Measurements from ENCODE around the gene MXD4. TPM values are rescaled to one million over a fixed set of nuclear protein-coding genes. Genes with fewer than 3 reads are reported as not detected.

MXD4 gene
- total RNA-seq, 2 experiments from 2014 or later, result 5.9 to 6.9 TPM

DNA sequence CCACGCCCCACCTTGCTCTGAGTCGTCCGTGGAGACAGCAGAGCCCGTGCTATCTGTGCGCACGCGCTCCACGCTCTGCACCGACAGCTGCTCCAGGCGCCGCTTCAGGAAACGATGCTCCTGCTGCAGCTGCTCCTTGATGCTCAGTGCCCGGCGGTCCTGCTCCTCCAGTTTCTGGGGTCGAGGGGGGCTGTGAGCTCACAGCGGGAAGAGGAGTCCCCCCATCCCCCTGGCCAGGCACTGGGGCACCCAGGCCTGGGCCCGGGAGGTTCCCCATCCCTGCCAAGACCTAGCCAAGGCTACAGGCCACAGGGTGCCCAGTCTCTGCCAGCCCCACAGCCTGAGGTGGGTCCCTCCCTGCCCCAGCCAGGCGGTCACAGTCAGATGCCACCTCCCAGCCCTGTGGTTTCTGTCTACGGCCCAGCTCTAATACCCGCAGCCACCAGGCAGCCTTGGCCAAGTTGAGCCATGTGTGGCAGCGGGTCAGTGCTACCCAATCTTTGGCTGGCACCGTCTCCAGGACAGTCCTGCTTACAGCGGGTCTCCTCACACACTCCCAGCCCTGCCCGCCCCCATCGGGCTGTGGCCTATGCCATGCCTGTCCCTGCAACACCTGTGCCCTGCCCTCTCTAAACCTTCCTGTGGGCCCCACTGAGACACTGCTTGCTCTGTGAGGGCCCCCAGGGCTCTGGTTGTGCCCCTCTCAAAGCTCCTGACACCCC lies 10.7 kb downstream of the MXD4 start:
- DNase-seq (peak; percentile 17), ATAC-seq (no peak)
- H3K9me3 Mint-ChIP-seq (ENCODE audit: insufficient read depth), result no peaks in the 10 kb centered on the region
- POLR2A ChIA-PET, result interaction anchor here (1.7 kb wide), 1 partner anchor 10 kb away, joined by 4 read pairs; no protein-coding TSS in a partner anchor
- CTCF ChIA-PET, result no interaction called here
- no peaks in the 10 kb centered on the region for H3K27me3 Mint-ChIP-seq (ENCODE audit: low read depth)
- no peak overlapping the region for H3K4me3 Mint-ChIP-seq
- H3K27ac Mint-ChIP-seq, result no peak overlapping the region
- H3K4me1 Mint-ChIP-seq (ENCODE audit: low read depth), result no peaks in the 10 kb centered on the region
- H3K36me3 Mint-ChIP-seq (ENCODE audit: low read depth), result no peaks in the 10 kb centered on the region

DNA sequence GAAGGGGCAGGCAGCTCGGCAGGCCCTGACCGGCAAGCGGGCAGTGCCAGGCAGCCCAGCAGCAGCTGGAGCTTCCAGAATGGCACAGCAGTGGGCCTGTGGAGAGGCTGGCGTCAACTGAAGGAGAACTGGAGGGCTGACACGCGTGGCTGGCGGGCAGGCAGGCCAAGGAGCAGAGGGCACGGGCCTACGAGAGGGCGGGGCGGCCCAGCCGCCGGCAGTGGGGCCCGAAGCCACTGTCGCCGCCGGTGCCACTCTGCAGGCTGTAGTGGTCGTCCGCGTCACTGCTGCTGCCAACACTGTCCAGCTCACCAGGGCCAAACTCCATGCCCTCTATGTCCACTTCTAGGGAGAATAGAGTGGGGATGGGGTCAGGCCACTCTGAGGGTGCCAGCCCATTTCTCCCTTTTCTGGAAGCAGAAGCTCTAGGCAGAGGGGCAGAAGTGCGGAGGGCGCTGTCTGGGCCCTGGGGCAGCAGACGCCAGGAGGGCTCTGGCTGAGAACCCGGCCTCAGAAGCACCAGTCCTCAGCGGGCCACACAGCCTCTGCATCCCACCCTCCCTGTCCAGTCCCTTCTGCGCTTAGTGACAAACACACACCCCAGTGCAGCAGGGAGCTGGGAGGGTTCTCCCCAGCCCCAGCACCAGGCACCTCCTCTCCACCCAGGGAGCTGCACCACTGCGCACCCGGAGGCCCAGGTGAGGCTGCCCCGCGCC lies 11.4 kb downstream of the MXD4 start:
- peaks cover 3% of the 10 kb centered on the region for H3K4me1 Mint-ChIP-seq (ENCODE audit: low read depth)
- no peaks in the 10 kb centered on the region for H3K27me3 Mint-ChIP-seq (ENCODE audit: low read depth)
- ChIA-PET CTCF (no interaction called here), POLR2A (interaction anchor here (1.7 kb wide), 1 partner anchor 9 kb away, joined by 4 read pairs; no protein-coding TSS in a partner anchor)
- ATAC-seq (no peak), DNase-seq (peak; percentile 13)
- no peak overlapping the region for H3K4me3 Mint-ChIP-seq
- H3K27ac Mint-ChIP-seq, result no peak overlapping the region
- H3K36me3 Mint-ChIP-seq (ENCODE audit: low read depth), result no peaks in the 10 kb centered on the region
- no peaks in the 10 kb centered on the region for H3K9me3 Mint-ChIP-seq (ENCODE audit: insufficient read depth)

DNA sequence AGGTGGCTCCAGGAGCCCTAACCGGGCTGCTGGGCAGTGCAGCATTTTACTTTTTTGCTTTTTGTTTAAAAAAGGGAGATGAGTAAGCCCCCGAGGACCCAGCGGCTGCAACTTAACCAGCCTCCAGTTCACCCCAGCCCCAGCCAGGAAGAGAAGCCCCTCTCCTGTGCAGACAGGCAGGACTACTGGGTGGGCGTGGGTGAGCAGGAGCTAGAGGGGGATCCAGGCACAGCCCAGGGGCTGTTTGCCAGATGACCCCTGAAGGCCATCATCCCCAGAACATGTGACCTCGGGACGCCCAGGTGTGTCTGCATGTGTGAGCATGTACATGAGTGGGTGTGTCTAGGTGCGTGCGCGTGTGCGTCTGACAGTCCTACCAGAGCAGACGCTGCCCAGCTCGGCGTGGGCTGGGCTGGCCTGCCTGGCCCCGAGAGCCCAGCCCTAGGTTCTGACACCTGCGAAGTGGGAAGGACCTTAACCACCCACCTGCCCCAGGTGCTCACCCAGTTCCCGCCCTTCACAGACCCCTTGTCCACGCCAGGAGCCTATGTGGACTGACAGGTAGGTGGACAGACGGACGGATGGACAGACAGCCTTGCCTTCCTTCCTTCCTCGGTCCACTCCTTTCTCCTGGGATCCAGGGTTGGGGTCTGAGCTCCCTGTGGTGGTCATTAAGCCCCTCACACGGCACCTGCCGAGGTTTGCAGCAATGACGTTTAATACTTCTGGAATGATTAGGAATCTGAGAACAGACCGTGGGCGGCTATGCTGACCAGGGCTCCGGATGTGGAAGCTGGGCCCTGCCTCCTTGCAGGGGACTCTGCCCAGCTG lies 12.2 kb downstream of the MXD4 start:
- ATAC-seq (no peak), DNase-seq (peak; percentile 18)
- ChIA-PET CTCF (interaction anchor here (0.9 kb wide), 1 partner anchor 12 kb away, joined by 3 read pairs; no protein-coding TSS in a partner anchor), POLR2A (interaction anchor here (0.6 to 1.9 kb wide), 3 partner anchors 9 to 23 kb away, joined by 3 to 8 read pairs (median 4); partner anchors contain the start of gene MXD4)
- Mint-ChIP-seq H3K36me3 (ENCODE audit: low read depth) (no peaks in the 10 kb centered on the region), H3K4me3 (no peak overlapping the region), H3K27me3 (ENCODE audit: low read depth) (no peaks in the 10 kb centered on the region), H3K4me1 (ENCODE audit: low read depth) (peaks cover 11% of the 10 kb centered on the region), H3K9me3 (ENCODE audit: insufficient read depth) (no peaks in the 10 kb centered on the region), H3K27ac (no peak overlapping the region)

DNA sequence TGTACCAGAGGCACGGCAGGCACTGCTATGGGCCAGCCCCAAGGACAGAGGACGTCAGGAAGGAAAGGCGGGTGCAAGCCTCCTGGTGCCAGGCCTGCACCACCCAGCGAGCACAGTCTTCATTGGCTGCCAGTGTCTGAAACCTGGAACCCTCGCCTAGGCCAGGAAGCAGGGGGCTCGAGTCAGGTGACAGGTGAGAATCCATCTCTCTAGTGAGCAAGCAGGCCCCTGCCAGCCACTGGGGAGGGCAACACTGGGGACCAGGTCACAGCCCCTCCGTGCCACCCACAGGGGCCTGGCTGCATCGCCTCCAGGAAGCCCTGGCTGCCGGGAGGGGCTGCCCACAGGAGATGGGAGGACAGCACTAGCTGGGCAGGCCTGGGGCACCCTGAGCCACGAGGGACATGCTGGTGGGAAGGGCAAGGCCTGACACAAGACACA lies 13.1 kb downstream of the MXD4 start:
- H3K27me3 Mint-ChIP-seq (ENCODE audit: low read depth), result peaks cover 1% of the 10 kb centered on the region
- DNase-seq (peak; percentile 16), ATAC-seq (no peak)
- no peaks in the 10 kb centered on the region for H3K36me3 Mint-ChIP-seq (ENCODE audit: low read depth)
- no peaks in the 10 kb centered on the region for H3K9me3 Mint-ChIP-seq (ENCODE audit: insufficient read depth)
- no peak overlapping the region for H3K4me3 Mint-ChIP-seq
- POLR2A ChIA-PET, result interaction anchor here (1.9 kb wide), 1 partner anchor 14 kb away, joined by 8 read pairs; the partner anchor contains the start of gene MXD4
- H3K27ac Mint-ChIP-seq, result no peak overlapping the region
- CTCF ChIA-PET, result interaction anchor here (0.8 to 0.9 kb wide), 2 partner anchors 11 to 41 kb away, joined by 3 read pairs; no protein-coding TSS in a partner anchor
- H3K4me1 Mint-ChIP-seq (ENCODE audit: low read depth), result peaks cover 15% of the 10 kb centered on the region

DNA sequence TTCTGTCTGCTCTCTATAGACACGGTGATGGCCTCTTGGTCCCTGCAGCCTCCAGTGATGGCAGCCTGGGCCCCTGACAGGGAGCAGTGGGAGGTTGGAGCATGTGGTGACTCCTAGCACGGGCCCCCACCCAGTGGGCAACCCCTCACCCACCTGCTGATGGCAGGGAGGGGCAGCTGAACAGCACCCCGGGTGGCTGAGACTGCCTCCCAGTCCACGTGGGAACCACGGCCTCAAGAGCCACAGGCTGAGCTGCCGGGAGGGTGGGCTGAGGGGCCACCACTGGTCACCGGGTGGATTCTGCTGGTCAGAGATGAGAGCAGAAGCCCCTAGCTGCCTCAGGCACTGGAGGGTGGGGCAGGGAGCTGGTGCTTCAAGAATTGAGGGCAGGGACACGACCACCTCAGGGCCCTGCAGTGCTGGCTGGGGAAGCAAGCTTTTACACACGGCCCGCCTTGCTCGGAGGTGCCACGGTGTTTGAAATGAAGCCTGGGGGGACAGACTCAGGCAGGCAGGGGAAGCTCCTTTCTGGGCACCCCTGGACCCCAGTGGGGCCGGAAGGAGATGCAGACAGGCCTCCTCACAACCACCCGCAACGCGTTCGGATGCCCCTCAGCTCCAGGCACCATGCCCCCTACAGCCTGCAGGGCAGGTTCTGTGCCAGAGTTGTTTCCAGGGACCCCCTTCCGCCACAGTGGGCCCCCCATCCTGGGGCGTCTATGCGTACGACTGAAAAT lies 13.7 kb downstream of the MXD4 start:
- no peak for ATAC-seq
- Mint-ChIP-seq H3K9me3 (ENCODE audit: insufficient read depth) (no peaks in the 10 kb centered on the region), H3K4me3 (no peak overlapping the region), H3K4me1 (ENCODE audit: low read depth) (peaks cover 20% of the 10 kb centered on the region), H3K36me3 (ENCODE audit: low read depth) (no peaks in the 10 kb centered on the region), H3K27ac (no peak overlapping the region), H3K27me3 (ENCODE audit: low read depth) (peaks cover 4% of the 10 kb centered on the region)
- POLR2A ChIA-PET, result interaction anchor here (0.6 to 1.9 kb wide), 2 partner anchors 14 to 32 kb away, joined by 4 to 8 read pairs; partner anchors contain the start of gene MXD4
- CTCF ChIA-PET, result interaction anchor here (0.8 to 0.9 kb wide), 2 partner anchors 10 to 42 kb away, joined by 3 read pairs; no protein-coding TSS in a partner anchor
- peak; percentile 14 for DNase-seq

DNA sequence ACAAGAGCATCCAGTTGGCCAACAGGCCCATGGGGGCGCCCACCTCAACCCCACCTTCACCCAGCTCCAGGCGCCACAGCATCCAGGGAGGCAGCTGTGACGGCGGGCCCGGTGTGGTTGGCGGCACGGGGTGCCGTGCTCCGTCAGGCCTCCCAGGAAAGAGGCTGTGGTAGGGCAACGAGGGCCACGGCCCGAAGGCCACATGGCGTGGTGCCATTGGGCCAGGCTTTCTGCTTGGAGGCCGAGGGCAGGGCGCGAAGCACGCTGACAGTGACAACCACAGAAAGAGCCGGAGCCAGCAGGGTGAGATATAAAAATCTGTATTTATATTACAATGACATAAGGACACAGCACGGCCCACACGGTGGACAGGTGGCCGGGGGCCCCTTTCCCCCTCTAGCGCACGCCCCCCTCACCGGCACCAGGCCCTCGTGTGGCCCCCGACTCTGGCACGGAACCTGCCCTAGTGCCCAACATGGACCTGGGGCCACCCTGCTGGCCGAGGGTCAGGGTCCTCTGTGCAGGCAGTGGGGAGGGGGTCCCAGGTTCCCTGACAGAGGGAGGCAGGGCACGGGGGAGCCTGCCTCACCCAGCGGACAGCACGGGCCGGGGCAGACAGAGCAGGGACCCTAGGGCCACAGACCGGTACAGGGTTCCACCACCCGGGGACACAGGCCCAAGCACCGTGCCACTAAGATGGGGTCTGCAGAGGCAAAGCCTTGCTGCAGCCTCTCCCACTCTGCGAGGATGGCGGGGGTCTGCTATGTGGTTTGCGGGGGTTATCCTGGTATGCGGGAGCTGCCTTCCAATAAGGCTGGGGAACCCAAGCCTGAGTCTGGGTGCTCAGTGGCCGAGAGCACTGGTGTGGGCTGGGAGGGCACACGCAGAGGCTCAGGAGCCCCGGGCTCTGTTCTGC lies 14.5 kb downstream of the MXD4 start:
- POLR2A ChIA-PET, result interaction anchor here (1.9 kb wide), 1 partner anchor 15 kb away, joined by 8 read pairs; the partner anchor contains the start of gene MXD4
- CTCF ChIA-PET, result no interaction called here
- Mint-ChIP-seq H3K36me3 (ENCODE audit: low read depth) (no peaks in the 10 kb centered on the region), H3K27me3 (ENCODE audit: low read depth) (peaks cover 4% of the 10 kb centered on the region), H3K4me1 (ENCODE audit: low read depth) (peaks cover 21% of the 10 kb centered on the region), H3K4me3 (no peak overlapping the region), H3K9me3 (ENCODE audit: insufficient read depth) (no peaks in the 10 kb centered on the region), H3K27ac (no peak overlapping the region)
- peak; percentile 14 for DNase-seq
- no peak for ATAC-seq

DNA sequence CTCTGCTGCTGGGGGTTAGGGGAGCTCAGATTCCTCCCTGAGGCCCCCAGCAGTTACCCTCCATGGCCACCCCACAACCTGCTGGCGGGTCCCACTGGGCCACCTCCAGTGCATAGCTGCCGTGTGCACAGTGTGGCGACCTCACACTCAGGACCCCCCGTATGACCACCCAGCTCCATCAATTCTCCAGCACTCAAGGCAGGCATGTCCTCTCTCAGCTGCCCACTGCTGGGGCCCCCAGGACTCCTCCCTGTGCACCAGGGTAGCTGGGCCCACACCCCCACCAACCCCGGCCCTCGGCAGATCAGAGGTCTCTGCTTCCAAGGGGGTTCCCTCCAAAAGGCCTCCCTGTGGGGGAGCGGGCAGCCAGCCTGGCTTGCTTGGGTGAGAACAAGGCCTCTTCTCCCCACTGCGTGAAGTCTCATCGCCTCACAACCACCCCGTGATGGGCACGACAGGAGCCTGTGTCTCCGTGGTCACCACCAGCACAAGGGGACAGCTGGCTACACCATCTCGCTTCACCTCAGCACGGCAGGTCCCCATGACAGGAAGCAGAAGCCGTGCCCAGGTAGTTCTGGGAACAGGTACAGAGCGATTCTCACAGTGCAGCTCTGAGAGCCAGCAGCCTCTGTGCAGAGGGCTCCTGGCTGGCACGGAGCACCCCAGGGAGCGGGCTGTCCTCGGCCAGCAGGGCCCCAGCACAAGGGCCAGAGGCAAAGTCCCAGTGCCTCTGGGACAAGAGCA lies 15.4 kb downstream of the MXD4 start:
- peaks cover 23% of the 10 kb centered on the region for H3K4me1 Mint-ChIP-seq (ENCODE audit: low read depth)
- CTCF ChIA-PET, result no interaction called here
- no peak overlapping the region for H3K4me3 Mint-ChIP-seq
- H3K36me3 Mint-ChIP-seq (ENCODE audit: low read depth), result no peaks in the 10 kb centered on the region
- peaks cover 4% of the 10 kb centered on the region for H3K27me3 Mint-ChIP-seq (ENCODE audit: low read depth)
- POLR2A ChIA-PET, result no interaction called here
- H3K9me3 Mint-ChIP-seq (ENCODE audit: insufficient read depth), result no peaks in the 10 kb centered on the region
- no peak overlapping the region for H3K27ac Mint-ChIP-seq
- DNase-seq (peak; percentile 19), ATAC-seq (no peak)

DNA sequence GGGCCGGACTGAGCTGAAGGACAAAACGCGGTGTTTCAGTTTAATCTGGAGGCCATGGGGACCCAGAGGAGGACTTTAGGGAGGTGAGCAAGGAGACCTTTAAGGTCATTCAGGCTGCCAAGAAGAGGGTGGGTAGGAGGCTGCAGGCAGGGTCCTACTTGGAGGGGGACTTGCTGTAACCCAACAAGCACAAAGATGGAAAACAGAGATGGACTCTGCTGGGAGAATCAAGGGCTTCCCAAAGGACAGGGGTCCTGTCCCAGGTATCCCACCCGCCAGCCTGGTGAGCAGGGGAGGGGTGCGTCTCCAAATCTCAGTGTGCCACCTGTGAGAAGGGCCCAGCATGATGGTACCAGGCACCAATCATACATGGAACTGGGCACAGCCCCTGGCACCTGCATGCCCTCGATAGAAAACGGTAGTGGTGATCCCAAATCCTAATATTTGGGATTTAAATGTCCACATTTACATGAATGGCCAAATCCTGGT lies 16.1 kb downstream of the MXD4 start:
- CTCF ChIA-PET, result no interaction called here
- ATAC-seq (no peak), DNase-seq (peak; percentile 17)
- H3K36me3 Mint-ChIP-seq (ENCODE audit: low read depth), result peaks cover 2% of the 10 kb centered on the region
- peaks cover 4% of the 10 kb centered on the region for H3K27me3 Mint-ChIP-seq (ENCODE audit: low read depth)
- H3K4me1 Mint-ChIP-seq (ENCODE audit: low read depth), result peaks cover 25% of the 10 kb centered on the region
- H3K4me3 Mint-ChIP-seq, result no peak overlapping the region
- no peaks in the 10 kb centered on the region for H3K9me3 Mint-ChIP-seq (ENCODE audit: insufficient read depth)
- POLR2A ChIA-PET, result no interaction called here
- no peak overlapping the region for H3K27ac Mint-ChIP-seq

DNA sequence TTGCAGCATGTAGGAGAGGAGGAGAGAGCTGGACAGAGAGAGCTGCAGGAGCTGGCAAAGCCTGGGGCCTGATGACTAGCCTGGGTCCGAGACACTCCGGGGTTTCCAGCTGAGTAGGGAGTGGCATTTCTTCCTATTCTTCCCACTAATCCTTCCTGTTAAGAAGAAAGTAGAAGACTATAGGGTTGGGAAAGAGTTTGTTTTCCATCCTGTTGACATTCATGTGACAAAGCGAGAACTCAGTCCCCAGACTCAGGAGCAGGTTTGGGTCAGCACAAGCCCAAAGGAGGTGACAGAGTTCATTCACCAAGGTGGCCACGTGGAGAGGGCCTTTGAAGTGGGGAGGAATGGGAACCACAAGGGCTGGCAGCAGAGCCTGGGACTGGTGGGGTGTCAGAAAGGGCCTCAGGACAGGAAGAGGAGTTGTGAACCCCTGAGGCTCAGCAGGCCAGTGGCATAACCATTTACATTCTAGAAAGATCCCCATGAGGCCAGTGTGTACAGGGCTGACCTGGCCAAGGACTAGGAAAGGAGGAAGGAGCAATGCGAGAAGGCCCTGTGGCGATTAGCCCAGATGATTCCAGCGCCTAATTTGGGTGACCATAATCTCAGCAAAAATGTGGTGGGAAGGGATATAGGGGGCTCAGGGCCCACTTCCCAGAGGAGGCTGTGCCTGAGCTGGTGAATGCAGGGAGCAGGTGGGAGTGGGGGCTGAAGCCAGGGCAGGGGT lies 16.7 kb downstream of the MXD4 start:
- POLR2A ChIA-PET, result interaction anchor here (1.2 kb wide), 1 partner anchor 13 kb away, joined by 4 read pairs; no protein-coding TSS in a partner anchor
- Mint-ChIP-seq H3K36me3 (ENCODE audit: low read depth) (peaks cover 8% of the 10 kb centered on the region), H3K9me3 (ENCODE audit: insufficient read depth) (no peaks in the 10 kb centered on the region), H3K27me3 (ENCODE audit: low read depth) (peaks cover 4% of the 10 kb centered on the region), H3K27ac (no peak overlapping the region), H3K4me3 (no peak overlapping the region), H3K4me1 (ENCODE audit: low read depth) (peaks cover 31% of the 10 kb centered on the region)
- no peak for ATAC-seq
- DNase-seq, result peak; percentile 36
- CTCF ChIA-PET, result interaction anchor here (1.4 to 1.6 kb wide), 2 partner anchors 17 to 25 kb away, joined by 5 read pairs; no protein-coding TSS in a partner anchor
